Mesenchymal stem cell (in vitro differentiated cells and primary cell): ENCODE data around the gene SIGLEC10.
"Not testable (repeated sequence)": the region's sequence is repeated elsewhere in the genome, so short reads cannot be mapped to it uniquely, and the experiment has no call there.

ENCODE experiments used
- DNase-seq: peaks from one replicate; pipeline ENCODE4 v3.0.0-alpha.2; 2013
- H2AFZ ChIP-seq: one replicate; pipeline ENCODE4 v1.6.1; 2013; ENCODE audit warnings: low read depth, mild to moderate bottlenecking, control low read depth, inconsistent platforms, low read length, moderate library complexity
- H2AK5ac ChIP-seq: 2 replicates; pipeline ENCODE4 v1.6.1; 2013; ENCODE audit warnings: low read length, moderate library complexity, mild to moderate bottlenecking, inconsistent platforms; ENCODE audit not compliant: severe bottlenecking
- H2BK120ac ChIP-seq: one replicate; pipeline ENCODE4 v1.6.1; 2013; ENCODE audit warnings: low read depth, mild to moderate bottlenecking, inconsistent platforms, low read length, moderate library complexity
- H2BK12ac ChIP-seq, 2 experiments: one replicate each; pipeline ENCODE4 v1.6.1; 2013; ENCODE audit warnings: inconsistent platforms in 2 of 2, low read length in 2 of 2, mild to moderate bottlenecking in 2 of 2, moderate library complexity in 2 of 2, control low read depth in 1 of 2
- H2BK15ac ChIP-seq: one replicate; pipeline ENCODE4 v1.6.1; 2013; ENCODE audit warnings: mild to moderate bottlenecking, low read depth, inconsistent platforms; ENCODE audit not compliant: poor library complexity, severe bottlenecking
- H2BK5ac ChIP-seq: 2 replicates; pipeline ENCODE4 v1.6.1; 2013; ENCODE audit warnings: low read depth, mild to moderate bottlenecking, low read length, control low read depth, inconsistent platforms; ENCODE audit not compliant: poor library complexity, severe bottlenecking
- H3K14ac ChIP-seq, 2 experiments: one replicate each; pipeline ENCODE4 v1.6.1; 2013; ENCODE audit warnings: inconsistent platforms in 2 of 2, low read length in 2 of 2, control low read depth in 1 of 2, mild to moderate bottlenecking in 1 of 2, moderate library complexity in 1 of 2
- H3K18ac ChIP-seq, 2 experiments: one replicate each; pipeline ENCODE4 v1.6.1; 2013; ENCODE audit warnings: inconsistent platforms in 2 of 2, low read length in 2 of 2, control low read depth in 1 of 2, low read depth in 1 of 2, mild to moderate bottlenecking in 1 of 2
- H3K23ac ChIP-seq, 2 experiments: one replicate each; pipeline ENCODE4 v1.6.1; 2013; ENCODE audit warnings: inconsistent platforms in 2 of 2, low read length in 2 of 2, mild to moderate bottlenecking in 2 of 2, moderate library complexity in 2 of 2, control low read depth in 1 of 2
- H3K27ac ChIP-seq: 2 replicates; pipeline ENCODE4 v1.5.1; 2013; ENCODE audit warnings: mild to moderate bottlenecking, moderate library complexity, low read length, control low read depth, inconsistent platforms; ENCODE audit not compliant: poor library complexity, severe bottlenecking
- H3K27me3 ChIP-seq, 2 experiments: 2 replicates each; pipeline versions ENCODE4 v1.6.1 to v1.7.0; 2013; ENCODE audit warnings: low read length in 2 of 2, mild to moderate bottlenecking in 2 of 2, moderate library complexity in 2 of 2, control low read depth in 1 of 2, inconsistent platforms in 1 of 2; ENCODE audit not compliant: control insufficient read depth in 1 of 2, insufficient read depth in 1 of 2
- H3K36me3 ChIP-seq, 2 experiments: 2 replicates each; pipeline versions ENCODE4 v1.6.1 to v1.7.0; 2013; ENCODE audit warnings: low read length in 2 of 2, control low read depth in 1 of 2, inconsistent platforms in 1 of 2, low read depth in 1 of 2, mild to moderate bottlenecking in 1 of 2; ENCODE audit not compliant: insufficient read depth in 2 of 2, control insufficient read depth in 1 of 2
- H3K4ac ChIP-seq, 2 experiments: one replicate each; pipeline ENCODE4 v1.6.1; 2013; ENCODE audit warnings: inconsistent platforms in 2 of 2, low read length in 2 of 2, mild to moderate bottlenecking in 2 of 2, moderate library complexity in 2 of 2, control low read depth in 1 of 2, low read depth in 1 of 2
- H3K4me1 ChIP-seq: 2 replicates; pipeline ENCODE4 v1.6.1; 2013; ENCODE audit warnings: low read depth, low read length, control low read depth; ENCODE audit not compliant: control insufficient read depth, insufficient read depth
- H3K4me2 ChIP-seq: 2 replicates; pipeline ENCODE4 v1.6.1; 2013; ENCODE audit warnings: low read length, mild to moderate bottlenecking, inconsistent platforms; ENCODE audit not compliant: poor library complexity, severe bottlenecking
- H3K4me3 ChIP-seq, 2 experiments: 2 replicates each; pipeline versions ENCODE4 v1.5.1 to v1.7.0; 2013; ENCODE audit warnings: low read length in 2 of 2, mild to moderate bottlenecking in 2 of 2, control low read depth in 1 of 2, low read depth in 1 of 2; ENCODE audit not compliant: insufficient read depth in 1 of 2
- H3K79me1 ChIP-seq: replicated peaks from 2 replicates; pipeline ENCODE4 v1.6.1; 2013; ENCODE audit warnings: mild to moderate bottlenecking, control low read depth, low read length, inconsistent platforms; ENCODE audit not compliant: poor library complexity, severe bottlenecking
- H3K9ac ChIP-seq: 2 replicates; pipeline ENCODE4 v1.7.0; 2013; ENCODE audit warnings: mild to moderate bottlenecking, low read length, moderate library complexity
- H3K9me3 ChIP-seq: 2 replicates; pipeline ENCODE4 v1.7.0; 2013; ENCODE audit warnings: mild to moderate bottlenecking, low read length; ENCODE audit not compliant: control insufficient read depth
- H4K8ac ChIP-seq: one replicate; pipeline ENCODE4 v1.6.1; 2013; ENCODE audit warnings: inconsistent platforms, mild to moderate bottlenecking, low read length, moderate library complexity
- H4K91ac ChIP-seq: one replicate; pipeline ENCODE4 v1.6.1; 2013; ENCODE audit warnings: mild to moderate bottlenecking, low read length, inconsistent platforms
- WGBS: methylation state at CpG from one replicate; pipeline ENCODE4 v1.1.7; 2013; ENCODE audit warnings: mixed read lengths; 5-methylcytosine and 5-hydroxymethylcytosine counted together

SIGLEC10 gene

DNA sequence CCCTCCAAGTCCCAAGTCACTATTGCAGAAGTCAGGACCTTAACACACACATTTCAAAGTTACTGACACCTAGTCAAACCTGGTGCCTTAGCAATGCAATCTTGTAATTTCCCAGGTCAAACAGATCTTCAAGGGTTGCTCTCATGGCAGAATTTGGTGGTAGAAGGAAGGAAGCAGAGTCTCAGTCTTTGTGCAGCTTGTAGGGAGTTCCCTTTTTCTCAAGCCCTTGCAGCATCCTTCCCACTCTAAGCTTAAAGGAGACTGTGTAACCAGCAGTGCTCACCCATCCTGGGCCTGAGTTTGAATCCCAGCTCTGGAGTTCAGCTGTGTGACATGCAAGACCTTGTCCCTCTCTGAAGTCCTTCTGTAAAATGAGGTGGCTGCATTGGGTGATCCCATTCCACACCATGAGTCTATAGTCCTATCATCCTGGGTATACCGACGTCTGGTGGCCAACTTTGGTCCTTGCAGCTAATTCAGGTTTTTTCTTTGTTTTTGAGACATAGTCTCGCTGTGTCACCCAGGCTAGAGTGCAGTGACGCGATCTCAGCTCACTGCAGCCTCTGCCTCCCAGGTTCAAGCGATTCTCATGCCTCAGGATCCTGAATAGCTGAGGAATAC is 9.8 kb downstream of the SIGLEC10 start:
- Histone ChIP-seq H2BK12ac (no peak overlapping the region), H3K79me1 (no peaks in the 10 kb centered on the region), H3K9me3 (peaks cover 10% of the 10 kb centered on the region), H3K4me1 (no peaks in the 10 kb centered on the region), H2BK120ac (no peak overlapping the region), H3K23ac (no peak overlapping the region), H2AK5ac (no peak overlapping the region), H3K4me3 (no peak overlapping the region), H4K91ac (no peak overlapping the region), H3K4me2 (no peak overlapping the region), H3K27ac (no peak overlapping the region), H3K27me3 (peaks cover 0 to 13% of the 10 kb centered on the region in 2 experiments), H2AFZ (no peak overlapping the region), H3K4ac (no peak overlapping the region), H3K36me3 (no peaks in the 10 kb centered on the region), H4K8ac (no peak overlapping the region), H3K9ac (no peak overlapping the region), H2BK15ac (no peak overlapping the region), H3K18ac (no peak overlapping the region), H3K14ac (no peak overlapping the region), H2BK5ac (no peak overlapping the region)
- 63% methylated on average over 6 of the region's 6 CpGs for WGBS
- peak; percentile 21 for DNase-seq

DNA sequence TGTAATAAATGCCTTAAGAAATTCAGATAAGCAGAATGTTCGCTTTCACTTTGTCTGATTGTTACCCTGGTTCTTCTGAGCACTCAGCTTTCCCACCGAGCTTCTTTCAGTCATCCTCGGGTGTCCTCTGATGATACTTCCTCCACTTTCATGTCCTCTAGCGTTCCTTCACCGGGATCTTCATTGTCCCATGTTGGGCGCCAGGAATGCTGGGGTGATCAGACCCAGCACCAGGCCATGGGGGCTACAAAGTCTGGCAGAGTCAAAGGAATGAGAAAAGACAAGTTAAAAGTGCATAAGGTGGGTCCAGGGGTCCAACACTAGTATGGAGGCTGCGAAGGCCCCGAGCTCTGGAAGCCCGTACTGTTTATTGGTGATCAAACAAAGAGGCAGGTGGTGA is 15.3 kb downstream of the SIGLEC10 start:
- Histone ChIP-seq H3K14ac (no peak overlapping the region), H2BK120ac (no peak overlapping the region), H3K4me2 (no peak overlapping the region), H3K18ac (no peak overlapping the region), H2AFZ (no peak overlapping the region), H2AK5ac (no peak overlapping the region), H2BK5ac (no peak overlapping the region), H3K4me3 (peak overlapping the region in 1 of 2 experiments; percentile 24), H2BK15ac (no peak overlapping the region), H3K9me3 (peaks cover 21% of the 10 kb centered on the region), H3K9ac (no peak overlapping the region), H3K23ac (no peak overlapping the region), H3K36me3 (no peaks in the 10 kb centered on the region), H3K27me3 (no peaks in the 10 kb centered on the region), H3K4ac (no peak overlapping the region), H3K79me1 (no peaks in the 10 kb centered on the region), H4K91ac (no peak overlapping the region), H4K8ac (no peak overlapping the region), H3K27ac (no peak overlapping the region), H2BK12ac (no peak overlapping the region), H3K4me1 (no peaks in the 10 kb centered on the region)
- 86% methylated on average over 9 of the region's 9 CpGs for WGBS
- no peak for DNase-seq

- H2BK5ac ChIP-seq, H4K91ac ChIP-seq, H3K4me1 ChIP-seq, H3K27ac ChIP-seq, H3K79me1 ChIP-seq, H2AFZ ChIP-seq, H4K8ac ChIP-seq, H3K4ac ChIP-seq, H3K27me3 ChIP-seq, DNase-seq, H3K18ac ChIP-seq, H2BK15ac ChIP-seq, H3K9ac ChIP-seq, H3K36me3 ChIP-seq, H2BK12ac ChIP-seq, H2BK120ac ChIP-seq, H3K4me3 ChIP-seq, H3K4me2 ChIP-seq, H2AK5ac ChIP-seq, H3K23ac ChIP-seq, H3K14ac ChIP-seq: not testable (repeated sequence)
- H3K9me3 ChIP-seq, result peaks cover 21% of the 10 kb centered on the region
- WGBS, result 80% methylated on average over 7 of the region's 7 CpGs
Observed at GRCh38 chr19:51399936-51400335, 17.5 kb downstream of the SIGLEC10 start.

DNA sequence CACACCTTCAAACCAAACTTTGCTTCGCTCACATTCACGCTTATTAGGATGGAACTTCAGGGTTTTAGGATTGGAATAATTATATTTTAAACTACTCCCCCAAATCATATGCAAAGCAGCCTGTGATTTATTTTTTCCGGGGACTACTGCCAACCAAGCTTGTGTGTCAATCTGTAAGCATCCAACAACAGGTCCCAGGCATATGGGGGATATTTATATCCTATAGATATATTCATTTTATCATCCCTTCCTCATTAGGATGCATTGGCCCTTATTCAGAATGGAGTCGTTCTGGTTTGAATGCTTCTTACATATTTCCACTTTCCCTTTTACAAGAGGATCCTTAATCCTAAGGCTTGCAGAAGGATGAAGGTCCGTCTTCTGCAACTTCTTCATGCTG is 18.2 kb downstream of the SIGLEC10 start:
- Histone ChIP-seq H2BK120ac (no peak overlapping the region), H3K27me3 (no peaks in the 10 kb centered on the region), H2BK5ac (no peak overlapping the region), H3K36me3 (no peaks in the 10 kb centered on the region), H3K14ac (no peak overlapping the region), H3K18ac (no peak overlapping the region), H2BK12ac (no peak overlapping the region), H3K4me3 (no peak overlapping the region), H4K8ac (no peak overlapping the region), H3K27ac (no peak overlapping the region), H3K23ac (no peak overlapping the region), H2AK5ac (no peak overlapping the region), H3K4me2 (no peak overlapping the region), H2BK15ac (no peak overlapping the region), H3K4ac (no peak overlapping the region), H2AFZ (no peak overlapping the region), H3K9me3 (peaks cover 21% of the 10 kb centered on the region), H3K9ac (no peak overlapping the region), H3K4me1 (peaks cover 5% of the 10 kb centered on the region), H4K91ac (no peak overlapping the region), H3K79me1 (no peaks in the 10 kb centered on the region)
- DNase-seq, result no peak
- WGBS, result 85% methylated on average over 2 of the region's 5 CpGs
